GM21723 (cell line): ENCODE measurements around the gene TRAP1.
A peak's percentile ranks its signal among the peaks of the same experiment; 100 is the strongest.
"Not testable (repeated sequence)": the region's sequence is repeated elsewhere in the genome, so short reads cannot be mapped to it uniquely, and the experiment has no call there.

ENCODE experiments used
- ATAC-seq: cut with Tn5 transposase; IDR thresholded peaks from one replicate; pipeline ENCODE4 v1.9.1; 2021; ENCODE audit warnings: mild to moderate bottlenecking, moderate library complexity; ENCODE audit not compliant: unreplicated experiment

TRAP1 gene

GRCh38 chr16:3618769-3619141, 98.6 kb downstream of the TRAP1 start:
- ATAC-seq: no peak

GRCh38 chr16:3612510-3613466, 104.5 kb downstream of the TRAP1 start:
- ATAC-seq: no peak

- peak; percentile 72 for ATAC-seq
Observed at GRCh38 chr16:3611146-3611975, 106.0 kb downstream of the TRAP1 start, which contains the start of gene SLX4. TSS of gene SLX4 (minus strand) at chr16:3611606. CDS start at chr16:3608964, 2,642 bp downstream.

- peak; percentile 21 for ATAC-seq
Observed at GRCh38 chr16:3610698-3611145, 106.6 kb downstream of the TRAP1 start.

- no peak for ATAC-seq
Observed at GRCh38 chr16:3609895-3610697, 107.2 kb downstream of the TRAP1 start.

- not testable (repeated sequence) for ATAC-seq
Observed at GRCh38 chr16:3608976-3609375, 108.3 kb downstream of the TRAP1 start.

- ATAC-seq: no peak
Observed at GRCh38 chr16:3608069-3608468, 109.3 kb downstream of the TRAP1 start.
